ENCODE measurements around the gene MAP3K7. TPM values are rescaled to one million over a fixed set of nuclear protein-coding genes. Genes with fewer than 3 reads are reported as not detected.

Gene MAP3K7
- 23.0 TPM for total RNA-seq

- Histone ChIP-seq H3K9ac (ENCODE audit: low read depth in 1 of 3, low read length in 3 of 3) (peak within 1 kb of the TSS; percentile 91 to 96 (median 93)), H3K4me3 (ENCODE audit: low read length in 3 of 3) (peak within 1 kb of the TSS; percentile 92 to 97 (median 93)), H3K36me3 (ENCODE audit: control insufficient read depth in 3 of 3, insufficient read depth in 3 of 3, low read length in 3 of 3) (no peaks in the 10 kb centered on the region), H3K27me3 (ENCODE audit: control insufficient read depth in 3 of 3, insufficient read depth in 3 of 3, low read length in 3 of 3) (no peaks in the 10 kb centered on the region), H3K9me3 (ENCODE audit: control insufficient read depth in 3 of 3, low read length in 3 of 3) (no peaks in the 10 kb centered on the region), H3K4me1 (ENCODE audit: control insufficient read depth in 3 of 3, insufficient read depth in 3 of 3, low read length in 3 of 3) (peaks cover 15 to 29% (median 20%) of the 10 kb centered on the region in 3 donors), H3K27ac (ENCODE audit: low read depth, low read length) (peak within 1 kb of the TSS; percentile 96)
Observed at GRCh38 chr6:90586836-90587638, at the start of gene MAP3K7. TSS of gene MAP3K7 (minus strand) at chr6:90587072. CDS start at chr6:90586883, 189 bp downstream.

- H3K27ac ChIP-seq (ENCODE audit: low read depth, low read length): no peak overlapping the region
- no peaks in the 10 kb centered on the region for H3K9me3 ChIP-seq (ENCODE audit: control insufficient read depth in 3 of 3, low read length in 3 of 3)
- H3K4me3 ChIP-seq (ENCODE audit: low read length in 3 of 3): no peak overlapping the region
- no peaks in the 10 kb centered on the region for H3K27me3 ChIP-seq (ENCODE audit: control insufficient read depth in 3 of 3, insufficient read depth in 3 of 3, low read length in 3 of 3)
- H3K9ac ChIP-seq (ENCODE audit: low read depth in 1 of 3, low read length in 3 of 3): no peak overlapping the region
- no peaks in the 10 kb centered on the region for H3K36me3 ChIP-seq (ENCODE audit: control insufficient read depth in 3 of 3, insufficient read depth in 3 of 3, low read length in 3 of 3)
- no peaks in the 10 kb centered on the region for H3K4me1 ChIP-seq (ENCODE audit: control insufficient read depth in 3 of 3, insufficient read depth in 3 of 3, low read length in 3 of 3)
Observed at GRCh38 chr6:90631046-90631445, 44.2 kb upstream of the MAP3K7 start.

DNA sequence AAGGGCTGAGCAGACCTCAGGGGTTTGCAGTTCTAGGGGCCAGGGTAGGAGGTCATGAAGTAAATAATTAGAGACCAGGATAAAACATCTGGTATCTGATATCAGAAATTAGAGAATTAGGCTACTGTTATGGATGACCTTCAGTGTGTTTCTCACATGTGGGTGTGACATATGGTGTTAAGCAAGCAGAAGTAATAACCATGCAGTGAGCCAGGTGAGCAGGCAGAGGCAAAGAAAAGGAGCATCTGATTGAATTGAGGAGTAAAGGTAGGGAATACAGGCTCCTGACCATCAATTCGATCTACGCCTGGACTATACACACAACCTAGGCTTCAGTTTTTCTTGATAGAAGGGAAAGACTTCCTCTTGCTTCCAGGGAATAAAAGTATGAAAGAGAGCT is 34.7 kb upstream of the MAP3K7 start:
- Histone ChIP-seq H3K4me1 (ENCODE audit: control insufficient read depth in 3 of 3, insufficient read depth in 3 of 3, low read length in 3 of 3) (no peaks in the 10 kb centered on the region), H3K9ac (ENCODE audit: low read depth in 1 of 3, low read length in 3 of 3) (no peak overlapping the region), H3K27me3 (ENCODE audit: control insufficient read depth in 3 of 3, insufficient read depth in 3 of 3, low read length in 3 of 3) (peaks cover 4 to 13% (median 5%) of the 10 kb centered on the region in 3 donors), H3K4me3 (ENCODE audit: low read length in 3 of 3) (no peak overlapping the region), H3K9me3 (ENCODE audit: control insufficient read depth in 3 of 3, low read length in 3 of 3) (no peaks in the 10 kb centered on the region), H3K36me3 (ENCODE audit: control insufficient read depth in 3 of 3, insufficient read depth in 3 of 3, low read length in 3 of 3) (no peaks in the 10 kb centered on the region), H3K27ac (ENCODE audit: low read depth, low read length) (no peak overlapping the region)

DNA sequence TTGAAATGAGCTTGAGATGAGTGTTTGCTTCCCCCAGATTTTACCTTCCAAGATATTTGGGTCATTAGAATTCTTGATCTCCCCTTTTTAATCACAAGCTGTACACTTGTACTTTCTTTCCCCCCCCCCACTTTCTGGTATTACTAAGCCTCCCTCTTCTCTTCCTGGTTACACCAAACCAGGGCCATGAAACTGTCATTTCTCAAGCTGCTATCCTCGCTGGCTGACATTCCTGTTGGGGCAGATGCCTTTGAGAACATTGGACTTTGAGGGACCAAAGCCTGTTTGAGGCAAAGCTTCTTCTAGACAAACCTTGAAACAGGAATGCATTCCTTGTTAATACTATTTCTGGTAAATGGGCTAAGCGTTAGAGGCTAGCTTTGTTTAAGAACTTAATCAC is 32.3 kb upstream of the MAP3K7 start:
- no peak overlapping the region for H3K4me3 ChIP-seq (ENCODE audit: low read length in 3 of 3)
- peaks cover 4 to 16% (median 5%) of the 10 kb centered on the region in 3 donors for H3K27me3 ChIP-seq (ENCODE audit: control insufficient read depth in 3 of 3, insufficient read depth in 3 of 3, low read length in 3 of 3)
- no peaks in the 10 kb centered on the region for H3K4me1 ChIP-seq (ENCODE audit: control insufficient read depth in 3 of 3, insufficient read depth in 3 of 3, low read length in 3 of 3)
- no peaks in the 10 kb centered on the region for H3K36me3 ChIP-seq (ENCODE audit: control insufficient read depth in 3 of 3, insufficient read depth in 3 of 3, low read length in 3 of 3)
- H3K9me3 ChIP-seq (ENCODE audit: control insufficient read depth in 3 of 3, low read length in 3 of 3): no peaks in the 10 kb centered on the region
- H3K9ac ChIP-seq (ENCODE audit: low read depth in 1 of 3, low read length in 3 of 3): no peak overlapping the region
- H3K27ac ChIP-seq (ENCODE audit: low read depth, low read length): no peak overlapping the region

- peaks cover 10 to 19% (median 13%) of the 10 kb centered on the region in 3 donors for H3K27me3 ChIP-seq (ENCODE audit: control insufficient read depth in 3 of 3, insufficient read depth in 3 of 3, low read length in 3 of 3)
- no peak overlapping the region for H3K27ac ChIP-seq (ENCODE audit: low read depth, low read length)
- H3K9me3 ChIP-seq (ENCODE audit: control insufficient read depth in 3 of 3, low read length in 3 of 3): no peaks in the 10 kb centered on the region
- no peaks in the 10 kb centered on the region for H3K36me3 ChIP-seq (ENCODE audit: control insufficient read depth in 3 of 3, insufficient read depth in 3 of 3, low read length in 3 of 3)
- no peak overlapping the region for H3K9ac ChIP-seq (ENCODE audit: low read depth in 1 of 3, low read length in 3 of 3)
- H3K4me3 ChIP-seq (ENCODE audit: low read length in 3 of 3): no peak overlapping the region
- peaks cover 6 to 8% (median 7%) of the 10 kb centered on the region in 3 donors for H3K4me1 ChIP-seq (ENCODE audit: control insufficient read depth in 3 of 3, insufficient read depth in 3 of 3, low read length in 3 of 3)
Observed at GRCh38 chr6:90612313-90612680, 25.4 kb upstream of the MAP3K7 start.

GRCh38 chr6:90611543-90612312 is 24.9 kb upstream of the MAP3K7 start:
- Histone ChIP-seq H3K9me3 (ENCODE audit: control insufficient read depth in 3 of 3, low read length in 3 of 3) (no peaks in the 10 kb centered on the region), H3K4me3 (ENCODE audit: low read length in 3 of 3) (peak overlapping the region; percentile 66 to 79 (median 78)), H3K27me3 (ENCODE audit: control insufficient read depth in 3 of 3, insufficient read depth in 3 of 3, low read length in 3 of 3) (peaks cover 10 to 19% (median 13%) of the 10 kb centered on the region in 3 donors), H3K27ac (ENCODE audit: low read depth, low read length) (no peak overlapping the region), H3K36me3 (ENCODE audit: control insufficient read depth in 3 of 3, insufficient read depth in 3 of 3, low read length in 3 of 3) (no peaks in the 10 kb centered on the region), H3K9ac (ENCODE audit: low read depth in 1 of 3, low read length in 3 of 3) (peak overlapping the region in 1 of 3 donors; percentile 63), H3K4me1 (ENCODE audit: control insufficient read depth in 3 of 3, insufficient read depth in 3 of 3, low read length in 3 of 3) (peaks cover 6 to 8% (median 7%) of the 10 kb centered on the region in 3 donors)

DNA sequence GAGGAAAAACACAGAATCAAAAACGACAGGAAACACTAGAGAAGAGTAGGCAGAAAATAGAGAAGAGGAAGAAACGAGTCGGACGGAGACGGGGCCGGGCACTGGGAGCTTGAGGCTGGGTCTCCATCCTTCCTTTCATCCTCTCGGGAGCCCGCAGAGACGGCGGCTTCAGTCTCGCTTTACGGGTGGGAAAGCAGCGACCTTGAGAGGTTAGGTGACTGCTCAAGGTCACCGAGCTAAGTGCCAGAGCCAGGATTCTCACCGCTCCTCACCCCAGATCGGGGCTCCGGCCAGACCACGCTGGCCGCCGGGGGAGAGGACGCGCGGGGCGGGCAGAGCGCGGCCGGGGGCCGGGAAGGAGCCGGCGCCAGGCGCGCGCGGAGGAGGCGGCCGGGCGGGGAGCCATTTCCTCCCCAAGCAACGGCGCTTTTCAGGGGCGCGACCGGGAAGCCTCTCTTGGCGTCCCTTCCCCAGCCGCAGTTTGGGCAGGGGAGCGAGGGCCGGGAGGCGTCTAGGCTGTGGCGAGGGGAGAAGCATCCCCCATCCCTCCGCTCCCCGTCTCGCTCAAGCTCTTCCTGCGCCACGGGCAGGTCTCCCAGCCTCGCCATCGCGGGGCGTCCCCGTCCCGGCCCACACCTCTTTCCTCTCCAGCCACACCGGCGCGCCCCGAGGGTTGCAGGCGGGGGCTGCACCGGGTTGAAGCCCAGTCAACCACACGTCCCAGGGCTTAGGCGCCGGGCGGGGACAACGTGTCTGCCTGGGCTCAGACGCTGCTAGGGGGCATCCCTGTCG is 24.1 kb upstream of the MAP3K7 start:
- Histone ChIP-seq H3K4me3 (ENCODE audit: low read length in 3 of 3) (peak overlapping the region; percentile 66 to 79 (median 78)), H3K9ac (ENCODE audit: low read depth in 1 of 3, low read length in 3 of 3) (peak overlapping the region; percentile 55 to 65 (median 63)), H3K27ac (ENCODE audit: low read depth, low read length) (peak overlapping the region; percentile 23), H3K27me3 (ENCODE audit: control insufficient read depth in 3 of 3, insufficient read depth in 3 of 3, low read length in 3 of 3) (peaks cover 10 to 19% (median 13%) of the 10 kb centered on the region in 3 donors), H3K9me3 (ENCODE audit: control insufficient read depth in 3 of 3, low read length in 3 of 3) (no peaks in the 10 kb centered on the region), H3K4me1 (ENCODE audit: control insufficient read depth in 3 of 3, insufficient read depth in 3 of 3, low read length in 3 of 3) (peaks cover 6 to 8% (median 7%) of the 10 kb centered on the region in 3 donors), H3K36me3 (ENCODE audit: control insufficient read depth in 3 of 3, insufficient read depth in 3 of 3, low read length in 3 of 3) (no peaks in the 10 kb centered on the region)

DNA sequence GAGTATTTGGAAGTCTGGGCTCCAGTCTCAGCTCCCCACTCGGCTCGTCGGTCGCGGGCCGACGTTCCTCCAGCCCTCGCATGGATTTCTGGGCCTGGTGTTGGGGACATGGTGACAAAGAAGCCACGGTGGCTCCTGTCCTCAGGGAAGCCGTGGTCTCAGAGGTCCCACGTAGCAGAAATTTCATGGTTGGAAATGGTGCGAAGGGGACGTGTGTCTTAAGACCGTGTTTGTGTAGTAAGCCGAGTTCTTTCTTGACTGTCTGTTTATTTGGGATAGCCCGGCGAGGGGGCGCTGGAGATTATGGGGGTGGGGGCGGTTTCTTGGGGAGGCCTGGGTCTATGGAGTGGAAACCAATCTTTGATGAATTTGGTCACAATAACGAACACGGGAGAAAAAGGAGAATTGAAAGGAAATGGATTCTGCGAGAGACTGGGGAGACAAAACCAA is 23.5 kb upstream of the MAP3K7 start:
- H3K9me3 ChIP-seq (ENCODE audit: control insufficient read depth in 3 of 3, low read length in 3 of 3): no peaks in the 10 kb centered on the region
- H3K27ac ChIP-seq (ENCODE audit: low read depth, low read length): peak overlapping the region; percentile 23
- peaks cover 10 to 19% (median 13%) of the 10 kb centered on the region in 3 donors for H3K27me3 ChIP-seq (ENCODE audit: control insufficient read depth in 3 of 3, insufficient read depth in 3 of 3, low read length in 3 of 3)
- peak overlapping the region; percentile 66 to 79 (median 78) for H3K4me3 ChIP-seq (ENCODE audit: low read length in 3 of 3)
- H3K36me3 ChIP-seq (ENCODE audit: control insufficient read depth in 3 of 3, insufficient read depth in 3 of 3, low read length in 3 of 3): no peaks in the 10 kb centered on the region
- peak overlapping the region; percentile 55 to 65 (median 63) for H3K9ac ChIP-seq (ENCODE audit: low read depth in 1 of 3, low read length in 3 of 3)
- H3K4me1 ChIP-seq (ENCODE audit: control insufficient read depth in 3 of 3, insufficient read depth in 3 of 3, low read length in 3 of 3): peaks cover 6 to 8% (median 7%) of the 10 kb centered on the region in 3 donors

DNA sequence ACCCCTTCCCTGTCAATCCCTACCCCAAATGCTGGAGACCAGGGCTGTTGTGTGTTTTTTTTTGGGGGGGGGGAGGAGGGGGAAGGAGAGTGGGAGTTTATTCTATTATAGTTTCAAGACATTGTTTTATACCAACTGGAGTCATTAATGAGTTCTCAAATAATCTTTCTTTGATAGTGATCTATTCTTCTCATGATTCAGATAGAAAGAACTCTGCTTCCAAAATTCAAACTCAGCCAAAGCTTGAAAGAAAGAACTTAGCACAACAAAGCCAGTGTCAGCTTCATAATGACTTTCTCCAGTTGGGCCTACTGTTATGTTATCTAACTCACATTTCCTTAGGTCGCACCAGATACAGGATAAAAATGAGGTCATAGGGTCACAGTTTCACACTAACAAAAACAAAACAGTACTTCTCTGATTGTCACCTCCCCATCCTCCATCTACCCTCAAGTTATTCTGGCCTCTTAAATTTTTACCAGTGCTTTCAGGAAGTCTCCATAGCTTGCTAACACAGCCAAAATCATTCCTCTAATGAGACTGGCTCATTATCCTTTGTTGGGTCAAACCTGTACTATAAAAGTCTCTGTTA is 19.0 kb upstream of the MAP3K7 start:
- H3K9me3 ChIP-seq (ENCODE audit: control insufficient read depth in 3 of 3, low read length in 3 of 3): no peaks in the 10 kb centered on the region
- no peak overlapping the region for H3K9ac ChIP-seq (ENCODE audit: low read depth in 1 of 3, low read length in 3 of 3)
- H3K27me3 ChIP-seq (ENCODE audit: control insufficient read depth in 3 of 3, insufficient read depth in 3 of 3, low read length in 3 of 3): peaks cover 0 to 6% (median 3%) of the 10 kb centered on the region in 3 donors
- no peaks in the 10 kb centered on the region for H3K4me1 ChIP-seq (ENCODE audit: control insufficient read depth in 3 of 3, insufficient read depth in 3 of 3, low read length in 3 of 3)
- H3K27ac ChIP-seq (ENCODE audit: low read depth, low read length): no peak overlapping the region
- H3K36me3 ChIP-seq (ENCODE audit: control insufficient read depth in 3 of 3, insufficient read depth in 3 of 3, low read length in 3 of 3): no peaks in the 10 kb centered on the region
- H3K4me3 ChIP-seq (ENCODE audit: low read length in 3 of 3): no peak overlapping the region
